Measurements from ENCODE around the gene CASP6. TPM values are rescaled to one million over a fixed set of nuclear protein-coding genes. Genes with fewer than 3 reads are reported as not detected.
A peak's percentile ranks its signal among the peaks of the same experiment; 100 is the strongest.
"Not testable (repeated sequence)": the region's sequence is repeated elsewhere in the genome, so short reads cannot be mapped to it uniquely, and the experiment has no call there.

CASP6 gene
- total RNA-seq, 1 experiment from 2014 or later, result 31.1 TPM

- peak; percentile 90 for DNase-seq (ENCODE audit: low read depth)
Observed at GRCh38 chr4:109721033-109721432, 17.8 kb upstream of the CASP6 start.

DNA sequence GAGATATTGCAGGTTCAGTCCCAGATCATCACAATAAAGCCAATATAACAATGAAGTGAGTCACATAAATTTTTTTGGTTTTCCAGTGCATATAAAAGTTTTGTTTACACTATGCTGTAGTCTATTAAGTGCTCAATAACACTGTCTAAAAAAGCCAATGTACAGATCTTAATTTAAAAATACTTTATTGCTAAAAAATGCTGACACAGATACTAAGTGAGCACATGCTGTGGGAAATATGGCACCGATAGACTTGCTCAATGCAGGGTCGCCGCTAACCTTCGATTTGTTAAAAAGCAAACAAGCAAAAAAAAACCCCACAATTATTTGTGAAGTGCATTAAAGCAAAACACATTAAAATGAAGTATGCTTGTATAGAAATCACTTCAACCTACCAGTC lies 16.4 kb upstream of the CASP6 start:
- no peak for DNase-seq (ENCODE audit: low read depth)

DNA sequence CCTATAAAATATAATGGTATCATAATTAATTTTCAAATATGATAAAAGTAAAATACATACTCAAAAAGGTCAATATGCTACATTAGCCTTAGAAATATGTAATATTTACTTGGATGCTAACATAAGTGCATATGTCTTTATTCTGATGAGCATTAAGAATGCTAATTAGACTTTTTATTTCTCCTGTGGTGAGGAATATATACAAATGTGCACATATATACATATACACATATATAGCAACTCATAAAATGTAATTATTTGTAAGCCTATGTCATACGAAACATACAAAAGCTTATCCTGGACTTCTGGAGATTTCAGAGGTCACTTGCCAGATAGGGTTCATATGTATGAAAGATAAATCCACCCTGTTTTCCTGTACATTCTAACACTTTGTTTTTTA lies 15.5 kb upstream of the CASP6 start:
- DNase-seq (ENCODE audit: low read depth), result no peak

- DNase-seq (ENCODE audit: low read depth), result no peak
Observed at GRCh38 chr4:109713500-109713899, 10.3 kb upstream of the CASP6 start.

GRCh38 chr4:109708990-109709389 lies 5.7 kb upstream of the CASP6 start:
- no peak for DNase-seq (ENCODE audit: low read depth)

GRCh38 chr4:109708435-109708834 lies 5.2 kb upstream of the CASP6 start:
- DNase-seq (ENCODE audit: low read depth), result no peak

- DNase-seq (ENCODE audit: low read depth), result no peak
Observed at GRCh38 chr4:109703664-109704361, 568 bp upstream of the CASP6 start.

- no peak for DNase-seq (ENCODE audit: low read depth)
Observed at GRCh38 chr4:109701566-109702410, 1.5 kb downstream of the CASP6 start.

DNA sequence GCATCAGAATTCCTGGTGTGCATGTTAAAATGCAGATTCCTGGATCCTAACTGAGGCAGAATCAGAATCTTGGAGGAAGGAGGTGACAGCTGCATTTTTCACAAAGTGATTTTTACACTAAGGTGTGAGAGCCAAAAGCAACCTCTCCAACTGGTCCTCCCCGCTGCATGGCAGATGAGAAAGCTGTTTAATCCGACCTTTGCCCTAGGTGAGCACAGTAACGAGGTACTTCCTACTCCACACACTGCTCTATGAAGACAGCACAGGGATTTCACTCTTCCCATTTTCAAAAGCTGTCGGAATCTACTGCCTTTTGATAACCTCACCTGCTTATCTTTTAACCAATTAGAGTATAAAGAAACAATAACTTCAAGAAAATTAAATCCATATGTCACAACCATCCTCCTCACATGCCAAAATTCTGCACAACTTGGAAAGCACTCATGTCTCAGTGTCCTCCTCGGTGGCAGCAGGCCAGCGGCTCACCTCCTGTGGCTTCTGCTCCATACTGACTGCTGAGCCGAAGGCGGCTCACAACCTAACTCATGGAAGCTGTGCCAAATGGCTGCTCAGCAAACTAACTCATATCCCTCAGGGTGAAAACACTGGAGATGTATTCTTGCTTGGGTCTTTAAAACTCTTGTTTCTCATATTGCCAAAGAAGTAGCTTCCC lies 3.6 kb downstream of the CASP6 start:
- no peak for DNase-seq (ENCODE audit: low read depth)

DNA sequence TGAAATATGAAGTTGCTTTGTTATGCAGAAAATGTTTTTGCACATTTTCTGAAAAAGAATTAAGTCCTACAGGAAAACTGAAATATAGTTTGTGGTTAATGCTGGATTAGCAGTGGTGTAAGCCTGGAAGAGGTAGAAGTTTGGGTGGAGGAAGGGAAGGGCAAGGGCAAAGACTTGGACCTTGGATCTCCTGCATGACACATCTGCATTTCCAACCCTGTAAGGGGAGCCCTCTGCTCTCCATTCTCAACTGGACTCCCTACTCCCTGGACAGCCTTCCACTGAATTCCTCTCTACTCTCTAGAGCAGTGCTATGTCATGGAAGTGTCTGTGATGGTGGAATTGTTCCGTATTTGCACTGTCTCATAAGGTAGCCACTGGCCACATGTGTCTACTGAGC lies 4.6 kb downstream of the CASP6 start:
- no peak for DNase-seq (ENCODE audit: low read depth)

DNA sequence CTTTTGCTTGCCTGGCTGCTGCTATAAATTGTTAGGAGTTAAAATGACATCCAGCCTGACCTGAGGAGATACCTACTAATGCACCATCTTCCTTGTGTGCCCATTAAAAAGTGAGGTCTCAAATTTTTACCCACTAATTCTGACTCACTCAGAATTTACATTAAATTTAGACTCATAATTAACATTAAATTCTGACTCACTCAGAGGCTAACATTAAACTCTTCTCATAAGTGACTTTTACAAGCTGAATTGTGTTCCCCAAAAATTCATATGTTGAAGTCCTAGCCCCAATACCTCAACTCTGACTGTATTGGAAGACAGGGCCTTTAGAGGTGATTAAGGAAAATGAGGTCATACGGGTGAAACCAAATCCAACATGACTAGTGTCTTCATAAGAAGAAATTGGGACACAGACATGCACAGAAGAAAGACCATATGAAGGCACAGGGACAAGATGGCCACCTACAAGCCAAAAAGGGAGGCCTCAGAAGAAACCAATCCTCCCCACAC lies 11.8 kb downstream of the CASP6 start:
- DNase-seq (ENCODE audit: low read depth), result no peak

- DNase-seq (ENCODE audit: low read depth), result no peak
Observed at GRCh38 chr4:109690690-109691410, 12.4 kb downstream of the CASP6 start.

DNA sequence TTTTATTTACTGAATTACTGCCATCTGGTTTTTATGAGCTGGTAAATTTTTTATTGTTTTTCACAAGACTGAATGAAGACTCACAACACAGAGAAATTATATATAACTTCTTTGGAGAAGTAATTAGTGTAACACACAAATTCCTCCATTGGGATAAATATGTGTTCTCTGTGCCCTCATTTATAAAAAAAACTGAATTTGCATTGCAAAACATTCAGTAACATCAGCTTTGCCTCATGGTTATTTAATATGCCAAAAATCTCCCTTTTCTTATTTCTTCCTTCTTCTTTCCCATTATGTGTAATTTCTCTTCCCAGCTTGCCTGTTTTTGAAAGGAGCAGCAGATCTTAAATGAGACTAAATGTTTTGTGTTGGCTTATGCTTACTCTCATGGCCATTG lies 18.5 kb downstream of the CASP6 start:
- no peak for DNase-seq (ENCODE audit: low read depth)

DNA sequence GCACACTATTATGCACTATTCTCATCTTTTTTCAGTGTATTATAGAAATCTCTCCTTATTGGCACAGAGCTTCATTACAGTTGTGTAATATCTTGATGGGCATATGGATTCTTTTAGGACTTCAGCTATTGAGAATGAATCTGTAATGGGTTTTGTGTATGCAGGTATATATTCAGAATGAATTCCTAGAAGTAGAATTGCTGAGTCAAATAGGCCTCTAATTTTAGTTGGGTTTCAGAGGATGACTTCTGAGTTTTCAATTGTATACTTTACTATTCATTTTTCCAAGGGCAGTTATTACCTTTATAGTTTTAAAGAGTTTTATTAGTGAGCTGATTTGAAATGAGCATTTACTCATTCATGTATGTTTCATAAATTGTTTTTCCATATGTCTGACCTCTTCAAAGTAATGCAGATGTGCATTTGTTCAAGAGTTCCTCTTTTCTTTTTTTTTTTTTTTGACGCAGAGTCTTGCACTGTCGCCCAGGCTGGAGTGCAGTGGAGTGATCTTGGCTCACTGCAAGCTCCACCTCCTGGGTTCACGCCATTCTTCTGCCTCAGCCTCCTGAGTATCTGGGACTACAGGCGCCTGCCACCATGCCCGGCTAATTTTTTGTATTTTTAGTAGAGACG lies 19.5 kb downstream of the CASP6 start:
- no peak for DNase-seq (ENCODE audit: low read depth)

- no peak for DNase-seq (ENCODE audit: low read depth)
Observed at GRCh38 chr4:109682875-109683274, 20.4 kb downstream of the CASP6 start.

GRCh38 chr4:109678925-109679324 lies 24.3 kb downstream of the CASP6 start:
- not testable (repeated sequence) for DNase-seq (ENCODE audit: low read depth)

- DNase-seq (ENCODE audit: low read depth), result not testable (repeated sequence)
Observed at GRCh38 chr4:109678472-109678871, 24.8 kb downstream of the CASP6 start.

DNA sequence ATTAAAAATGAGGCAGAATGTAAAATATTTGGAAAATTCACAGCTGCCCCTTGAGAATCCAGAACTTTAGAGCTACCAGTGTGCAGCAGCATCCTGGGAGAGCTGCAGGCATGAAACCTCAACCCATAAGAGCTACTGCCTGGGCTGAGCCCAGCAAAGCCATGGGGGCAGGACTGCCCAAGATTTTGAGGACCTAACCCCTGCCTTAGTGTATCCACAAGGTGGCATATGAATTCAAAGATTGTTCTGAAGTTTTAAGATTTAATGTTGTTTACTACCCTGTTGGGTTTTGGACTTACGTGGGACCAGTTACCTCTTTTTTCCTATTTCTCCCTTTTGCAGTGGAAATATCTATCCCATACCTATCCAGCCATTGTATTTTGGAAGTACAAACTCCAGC lies 26.4 kb downstream of the CASP6 start:
- no peak for DNase-seq (ENCODE audit: low read depth)

DNA sequence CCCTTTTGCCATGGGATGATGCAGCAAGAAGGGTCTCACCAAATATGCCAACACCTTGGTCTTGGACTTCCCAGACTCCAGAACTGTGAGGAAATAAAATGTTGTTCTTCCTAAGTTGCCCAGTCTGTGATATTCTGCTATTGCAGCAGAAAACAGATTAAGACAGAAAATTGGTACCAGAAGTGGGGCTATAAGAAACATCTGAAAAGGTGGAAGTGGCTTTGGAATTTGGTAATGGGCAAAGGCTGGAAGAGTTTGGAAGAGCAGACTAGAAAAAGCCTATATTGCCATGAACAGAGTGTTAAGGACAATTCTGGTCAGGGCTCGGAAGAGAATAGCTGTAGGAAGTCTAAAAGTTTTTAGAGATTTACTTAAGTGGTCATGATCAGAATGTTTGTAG lies 27.4 kb downstream of the CASP6 start:
- DNase-seq (ENCODE audit: low read depth), result no peak

DNA sequence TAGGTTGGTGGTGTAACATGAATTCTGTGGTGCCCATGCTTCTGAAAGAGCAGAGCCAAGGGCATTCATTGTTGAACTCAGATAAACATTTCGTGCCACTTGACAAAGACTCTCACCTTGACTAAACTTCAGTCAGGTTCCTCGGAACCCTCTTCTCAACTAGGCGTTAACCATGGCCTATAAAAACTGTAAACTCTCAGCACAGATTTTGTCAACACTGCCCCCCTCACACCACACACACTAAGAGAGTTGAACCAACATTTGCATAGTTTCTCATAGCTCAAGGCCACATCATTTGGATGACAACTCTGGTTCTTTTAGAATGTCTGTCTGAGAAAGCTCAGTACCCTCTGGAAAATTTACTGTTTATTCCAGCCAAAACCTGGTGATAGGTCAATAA lies 28.1 kb downstream of the CASP6 start:
- no peak for DNase-seq (ENCODE audit: low read depth)

DNA sequence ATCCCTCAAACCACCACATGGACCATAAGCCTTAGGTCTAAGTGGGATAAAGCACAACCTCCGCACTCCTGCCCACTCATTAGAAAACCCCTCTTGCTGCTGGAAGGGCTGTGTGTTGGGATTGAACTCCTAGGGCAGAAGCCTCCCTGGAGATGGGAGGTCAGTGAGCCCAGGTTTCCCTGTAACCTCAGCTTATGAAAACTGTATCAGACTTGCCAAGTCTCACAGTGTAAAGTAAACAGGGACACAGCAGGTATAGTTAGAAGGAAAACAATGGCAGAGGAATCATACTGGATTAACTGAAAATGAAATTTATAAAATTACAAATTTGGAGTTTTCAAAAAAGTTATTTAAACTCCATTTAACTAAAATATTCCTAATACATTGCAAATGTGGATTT lies 29.9 kb downstream of the CASP6 start:
- no peak for DNase-seq (ENCODE audit: low read depth)

Data from HT1080 (cell line).